ENCODE data around the gene ASB13. TPM values are rescaled to one million over a fixed set of nuclear protein-coding genes. Genes with fewer than 3 reads are reported as not detected.

Gene ASB13
- total RNA-seq, 4 donors from 2014 or later: 9.9 to 27.7 (median 14.2) TPM

DNA sequence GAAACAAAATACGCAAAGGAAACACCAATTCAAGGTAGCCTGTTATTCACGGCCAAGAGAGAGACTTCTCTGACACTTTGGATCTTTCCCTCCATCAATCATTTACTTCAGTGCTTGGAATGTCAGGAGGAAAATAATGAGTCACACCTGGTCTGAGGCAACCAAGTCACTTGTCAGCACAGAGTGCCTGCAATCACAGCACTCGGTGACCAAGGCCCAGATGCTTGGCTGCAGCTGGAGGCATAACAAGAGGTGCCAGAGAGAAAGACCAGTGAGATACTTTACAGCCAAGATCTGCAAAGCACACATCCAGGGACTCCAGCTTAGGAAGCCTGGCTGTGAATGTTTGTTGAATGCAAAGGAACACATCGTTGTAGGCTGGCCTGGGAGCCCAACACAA is 33.9 kb downstream of the ASB13 start:
- DNase-seq: peak; percentile 51 to 60
- no peak for TF ChIP-seq POLR2A (IDR thresholded peaks at IDR 0.05)
- TF ChIP-seq, protein P1, sequence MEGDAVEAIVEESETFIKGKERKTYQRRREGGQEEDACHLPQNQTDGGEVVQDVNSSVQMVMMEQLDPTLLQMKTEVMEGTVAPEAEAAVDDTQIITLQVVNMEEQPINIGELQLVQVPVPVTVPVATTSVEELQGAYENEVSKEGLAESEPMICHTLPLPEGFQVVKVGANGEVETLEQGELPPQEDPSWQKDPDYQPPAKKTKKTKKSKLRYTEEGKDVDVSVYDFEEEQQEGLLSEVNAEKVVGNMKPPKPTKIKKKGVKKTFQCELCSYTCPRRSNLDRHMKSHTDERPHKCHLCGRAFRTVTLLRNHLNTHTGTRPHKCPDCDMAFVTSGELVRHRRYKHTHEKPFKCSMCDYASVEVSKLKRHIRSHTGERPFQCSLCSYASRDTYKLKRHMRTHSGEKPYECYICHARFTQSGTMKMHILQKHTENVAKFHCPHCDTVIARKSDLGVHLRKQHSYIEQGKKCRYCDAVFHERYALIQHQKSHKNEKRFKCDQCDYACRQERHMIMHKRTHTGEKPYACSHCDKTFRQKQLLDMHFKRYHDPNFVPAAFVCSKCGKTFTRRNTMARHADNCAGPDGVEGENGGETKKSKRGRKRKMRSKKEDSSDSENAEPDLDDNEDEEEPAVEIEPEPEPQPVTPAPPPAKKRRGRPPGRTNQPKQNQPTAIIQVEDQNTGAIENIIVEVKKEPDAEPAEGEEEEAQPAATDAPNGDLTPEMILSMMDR (IDR thresholded peaks at IDR 0.05): no peak
- no peak overlapping the region for H3K4me3 ChIP-seq (replicated peaks in 1 of 3)
- H3K36me3 ChIP-seq: no peaks in the 10 kb centered on the region
- peaks cover 0 to 10% of the 10 kb centered on the region in 2 donors for H3K4me1 ChIP-seq
- no peaks in the 10 kb centered on the region for H3K9me3 ChIP-seq
- no peaks in the 10 kb centered on the region for H3K27me3 ChIP-seq
- peak overlapping the region in 1 of 3 donors; percentile 36 for H3K27ac ChIP-seq
- 46 to 52% methylated on average over 4 of the region's 4 CpGs for WGBS, 2 donors
- intact Hi-C loops (cut with DNase I): no loop called here

DNA sequence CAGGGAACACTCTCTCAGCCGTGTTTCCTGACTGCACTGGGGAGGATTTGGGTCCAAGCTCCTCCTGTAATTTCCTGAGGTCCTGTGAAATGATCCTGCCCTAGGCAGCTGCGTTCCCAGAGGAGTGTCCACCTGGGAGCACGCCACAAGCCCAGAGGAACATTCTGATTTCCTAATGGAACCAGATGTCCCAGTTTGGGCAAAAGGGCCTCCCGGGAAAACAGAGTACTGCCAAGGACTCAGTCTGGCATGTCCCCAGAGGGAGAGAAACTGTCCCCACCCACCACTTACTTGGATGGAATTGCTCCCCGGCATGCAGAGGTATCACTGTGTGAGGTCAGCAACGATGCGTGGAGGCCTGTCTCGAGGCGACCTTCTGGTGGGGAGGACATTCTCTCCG is 34.5 kb downstream of the ASB13 start:
- Histone ChIP-seq H3K4me1 (peaks cover 0 to 10% of the 10 kb centered on the region in 2 donors), H3K36me3 (no peaks in the 10 kb centered on the region), H3K4me3 (replicated peaks in 1 of 3) (no peak overlapping the region), H3K9me3 (no peaks in the 10 kb centered on the region), H3K27ac (peak overlapping the region in 1 of 3 donors; percentile 36), H3K27me3 (no peaks in the 10 kb centered on the region)
- WGBS, 2 donors: 47 to 70% methylated on average over 9 to 10 of the region's 10 CpGs
- intact Hi-C loops (cut with DNase I): no loop called here
- TF ChIP-seq, protein P1 (IDR thresholded peaks at IDR 0.05): no peak
- TF ChIP-seq POLR2A (IDR thresholded peaks at IDR 0.05): no peak
- DNase-seq: peak; percentile 54 to 59

DNA sequence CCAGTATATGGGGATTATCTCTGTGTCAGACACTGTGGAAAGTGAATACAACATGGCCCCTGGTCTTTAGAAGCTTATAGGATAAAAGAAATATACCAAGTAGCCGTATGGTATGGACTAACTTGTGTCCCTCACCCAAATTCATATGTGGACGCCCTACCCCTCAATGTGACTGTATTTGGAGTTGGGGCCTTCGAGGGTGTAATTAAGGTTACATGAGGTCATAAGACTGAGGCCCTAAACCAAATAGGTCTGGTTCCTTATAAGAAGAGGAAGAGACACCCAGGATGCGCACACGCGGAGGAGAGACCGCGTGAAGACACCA is 36.3 kb downstream of the ASB13 start:
- H3K4me1 ChIP-seq: peaks cover 0 to 10% of the 10 kb centered on the region in 2 donors

DNA sequence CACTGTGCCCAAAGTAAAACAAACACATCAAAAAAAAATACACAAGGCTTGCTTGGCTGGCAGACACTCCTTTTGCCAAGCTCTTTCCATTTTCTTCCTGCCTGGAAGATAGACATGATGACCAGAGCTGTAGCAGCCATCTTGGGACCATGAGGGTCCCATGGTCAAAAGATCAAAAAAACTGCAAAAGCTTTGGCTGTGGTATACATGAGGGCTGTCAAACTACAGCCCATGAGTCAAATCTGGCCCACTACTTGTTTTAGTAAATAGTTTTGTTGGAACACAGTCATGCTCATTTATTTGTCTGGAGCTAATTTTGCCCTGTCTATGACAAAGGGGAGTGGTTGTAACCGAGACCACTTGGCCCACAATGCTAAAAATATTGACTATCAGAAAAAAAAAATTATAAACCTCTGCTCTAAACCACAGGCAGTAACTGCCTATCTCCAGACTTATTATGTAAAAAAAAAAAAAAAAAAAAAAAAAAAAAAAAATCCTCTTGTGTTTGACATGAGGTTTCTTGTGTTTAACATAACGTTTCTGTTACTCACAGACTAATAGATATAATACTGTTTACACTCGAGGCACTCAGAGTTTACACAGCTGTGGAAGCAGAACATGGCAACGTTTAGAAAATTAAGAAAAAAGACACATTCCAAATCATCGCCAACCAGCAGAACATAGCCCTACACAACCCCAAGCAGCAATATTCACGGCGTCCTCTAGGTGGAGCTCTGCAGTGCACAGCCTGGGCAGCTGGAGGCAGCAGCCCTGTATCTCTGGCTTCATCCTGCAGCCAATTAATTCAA is 36.9 kb downstream of the ASB13 start:
- Histone ChIP-seq H3K4me3 (replicated peaks in 1 of 3) (no peak overlapping the region), H3K9me3 (no peaks in the 10 kb centered on the region), H3K36me3 (no peaks in the 10 kb centered on the region), H3K27me3 (no peaks in the 10 kb centered on the region), H3K27ac (peak overlapping the region in 2 of 3 donors; percentile 13), H3K4me1 (peaks cover 0 to 10% of the 10 kb centered on the region in 2 donors)
- no peak for TF ChIP-seq POLR2A (IDR thresholded peaks at IDR 0.05)
- TF ChIP-seq, protein P1 (IDR thresholded peaks at IDR 0.05): peak; percentile 40 to 70 (median 54)
- 14 to 17% methylated on average over 7 of the region's 7 CpGs for WGBS, 2 donors
- intact Hi-C loops (cut with DNase I): no loop called here
- peak; percentile 65 to 66 for DNase-seq

More for the DNA sequence above, 36.3 kb downstream of the ASB13 start:
- no peak overlapping the region for H3K4me3 ChIP-seq (replicated peaks in 1 of 3)
- no peaks in the 10 kb centered on the region for H3K36me3 ChIP-seq
- H3K27me3 ChIP-seq: no peaks in the 10 kb centered on the region
- no peaks in the 10 kb centered on the region for H3K9me3 ChIP-seq
- no peak for DNase-seq
- WGBS, 2 donors: 94 to 96% methylated on average over 8 of the region's 8 CpGs
- H3K27ac ChIP-seq: no peak overlapping the region
- no peak for TF ChIP-seq POLR2A (IDR thresholded peaks at IDR 0.05)
- TF ChIP-seq, protein P1 (IDR thresholded peaks at IDR 0.05): peak in 1 of 6 experiments; percentile 3
- intact Hi-C loops (cut with DNase I): no loop called here
